Uterus (tissue), 2 donors: ENCODE measurements around the gene EXTL2.

ENCODE experiments used
- POLR2A ChIP-seq, 2 donors: fragments of 450-650 bp; IDR thresholded peaks; one replicate each; pipeline ENCODE4 v1.6.1; 2016; ENCODE audit warnings: antibody characterized with exemption in 2 of 2, mild to moderate bottlenecking in 1 of 2, moderate library complexity in 1 of 2
- TF ChIP-seq, protein P1 (sequence below), 4 experiments: fragments of 200-600 bp in 2 of 4; fragments of 450-650 bp in 2 of 4; sonication (generic) in 2 of 4; IDR thresholded peaks; one replicate each; pipeline ENCODE4 v1.5.1; 2016 to 2019; ENCODE audit warnings: antibody characterized with exemption in 4 of 4, mild to moderate bottlenecking in 2 of 4, moderate library complexity in 1 of 4

DNA sequence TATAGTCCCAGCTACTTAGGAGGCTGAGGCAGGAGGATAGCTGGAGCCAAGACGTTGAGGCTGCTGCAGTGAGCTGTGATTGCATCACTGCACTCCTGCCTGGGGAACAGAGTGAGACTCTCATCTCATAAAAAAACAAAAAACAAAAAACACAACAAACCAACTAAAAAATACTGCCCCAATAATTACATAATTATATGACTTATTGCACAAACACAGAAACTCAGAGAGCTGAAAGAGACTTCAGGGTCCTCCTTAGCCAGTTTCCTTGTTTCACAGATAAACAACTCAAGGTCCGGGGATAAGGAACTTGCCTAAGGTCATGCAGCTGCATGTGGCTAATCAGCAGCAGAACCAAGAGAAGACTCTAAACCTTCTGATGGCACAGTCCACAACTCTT, 11.9 kb downstream of the EXTL2 start:
- TF ChIP-seq, protein P1, sequence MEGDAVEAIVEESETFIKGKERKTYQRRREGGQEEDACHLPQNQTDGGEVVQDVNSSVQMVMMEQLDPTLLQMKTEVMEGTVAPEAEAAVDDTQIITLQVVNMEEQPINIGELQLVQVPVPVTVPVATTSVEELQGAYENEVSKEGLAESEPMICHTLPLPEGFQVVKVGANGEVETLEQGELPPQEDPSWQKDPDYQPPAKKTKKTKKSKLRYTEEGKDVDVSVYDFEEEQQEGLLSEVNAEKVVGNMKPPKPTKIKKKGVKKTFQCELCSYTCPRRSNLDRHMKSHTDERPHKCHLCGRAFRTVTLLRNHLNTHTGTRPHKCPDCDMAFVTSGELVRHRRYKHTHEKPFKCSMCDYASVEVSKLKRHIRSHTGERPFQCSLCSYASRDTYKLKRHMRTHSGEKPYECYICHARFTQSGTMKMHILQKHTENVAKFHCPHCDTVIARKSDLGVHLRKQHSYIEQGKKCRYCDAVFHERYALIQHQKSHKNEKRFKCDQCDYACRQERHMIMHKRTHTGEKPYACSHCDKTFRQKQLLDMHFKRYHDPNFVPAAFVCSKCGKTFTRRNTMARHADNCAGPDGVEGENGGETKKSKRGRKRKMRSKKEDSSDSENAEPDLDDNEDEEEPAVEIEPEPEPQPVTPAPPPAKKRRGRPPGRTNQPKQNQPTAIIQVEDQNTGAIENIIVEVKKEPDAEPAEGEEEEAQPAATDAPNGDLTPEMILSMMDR (IDR thresholded peaks at IDR 0.05): no peak
- no peak for TF ChIP-seq POLR2A (IDR thresholded peaks at IDR 0.05)
